T-cell (primary cell): ENCODE results near the gene SYNGAP1. TPM values are rescaled to one million over a fixed set of nuclear protein-coding genes. Genes with fewer than 3 reads are reported as not detected.

Experiments used
- ATAC-seq, 4 experiments: fragments of 200-7000 bp in 3 of 4; fragments of 150-1000 bp in 1 of 4; cut with Tn5 transposase; replicated peaks in 1 of 4; 1 replicate in 3 of 4; 2 replicates in 1 of 4; pipeline ENCODE4 v1.10.0; 2021; ENCODE audit warnings: moderate library complexity in 3 of 4, mild to moderate bottlenecking in 2 of 4, moderate number of reproducible peaks in 1 of 4
- CTCF ChIA-PET, 2 donors: fragments of 300-600 bp; sonication (Branson Sonifier 250); formaldehyde crosslinking; loops; one replicate each; lab custom pipeline; 2022; ENCODE audit warnings: antibody characterized with exemption in 2 of 2; lab: Charles Lee
- POLR2A ChIA-PET, 2 donors: fragments of 300-600 bp; sonication (Branson Sonifier 250); formaldehyde crosslinking; loops; one replicate each; lab custom pipeline; 2022; ENCODE audit warnings: antibody characterized with exemption in 2 of 2; lab: Charles Lee
- DNase-seq, 35 experiments: peaks; one replicate each; pipeline versions ENCODE4 v3.0.0 to v3.0.0-alpha.2; 2013 to 2023
- H3K27ac ChIP-seq: one replicate; pipeline ENCODE4 v1.5.1; 2013; ENCODE audit warnings: low read length
- H3K27me3 ChIP-seq, 2 experiments: replicated peaks in 1 of 2; 1 replicate in 1 of 2; 2 replicates in 1 of 2; pipeline versions ENCODE4 v1.6.1 to v1.7.0; 2013; ENCODE audit warnings: low read length in 1 of 2, mixed read lengths in 1 of 2; ENCODE audit not compliant: control insufficient read depth in 2 of 2, insufficient read depth in 2 of 2; ENCODE audit errors: extremely low read depth in 1 of 2
- H3K36me3 ChIP-seq, 2 donors: 1 replicate in 1 of 2; 2 replicates in 1 of 2; pipeline versions ENCODE4 v1.6.1 to v1.7.0; 2013; ENCODE audit warnings: low read length in 1 of 2; ENCODE audit not compliant: control insufficient read depth in 2 of 2, insufficient read depth in 1 of 2; ENCODE audit errors: extremely low read depth in 1 of 2
- H3K4me1 ChIP-seq, 2 experiments: 1 replicate in 1 of 2; 2 replicates in 1 of 2; pipeline versions ENCODE4 v1.6.1 to v1.7.0; 2013; ENCODE audit warnings: low read length in 2 of 2, mixed read lengths in 1 of 2; ENCODE audit not compliant: insufficient read depth in 2 of 2, control insufficient read depth in 1 of 2; ENCODE audit errors: extremely low read depth in 1 of 2
- H3K4me3 ChIP-seq, 2 donors: 1 replicate in 1 of 2; 2 replicates in 1 of 2; pipeline versions ENCODE4 v1.5.1 to v1.7.0; 2013; ENCODE audit warnings: mild to moderate bottlenecking in 2 of 2, low read length in 1 of 2, moderate library complexity in 1 of 2; ENCODE audit not compliant: control insufficient read depth in 1 of 2; ENCODE audit errors: extremely low read depth in 1 of 2
- H3K9me3 ChIP-seq: 2 replicates; pipeline ENCODE4 v1.7.0; 2013
- H3K27ac Mint-ChIP-seq, 2 donors: one replicate each; pipeline ENCODE4 v1.8.0; 2020 to 2021; ENCODE audit warnings: mild to moderate bottlenecking in 2 of 2, mixed read lengths in 2 of 2
- H3K27me3 Mint-ChIP-seq, 2 donors: one replicate each; pipeline ENCODE4 v1.8.0; 2021 to 2022; ENCODE audit warnings: mixed read lengths in 2 of 2
- H3K36me3 Mint-ChIP-seq: one replicate; pipeline ENCODE4 v1.8.0; 2021; ENCODE audit warnings: mixed read lengths
- H3K4me1 Mint-ChIP-seq, 3 donors: one replicate each; pipeline ENCODE4 v1.8.0; 2020 to 2022; ENCODE audit warnings: mixed read lengths in 3 of 3, mild to moderate bottlenecking in 1 of 3
- H3K4me3 Mint-ChIP-seq, 3 donors: one replicate each; pipeline ENCODE4 v1.8.0; 2020 to 2022; ENCODE audit warnings: mild to moderate bottlenecking in 3 of 3, mixed read lengths in 3 of 3, moderate library complexity in 3 of 3
- H3K9me3 Mint-ChIP-seq, 3 donors: one replicate each; pipeline ENCODE4 v1.8.0; 2020 to 2022; ENCODE audit warnings: mixed read lengths in 3 of 3
- WGBS: methylation state at CpG from one replicate; pipeline ENCODE4 v1.1.5; 2013; ENCODE audit warnings: missing lambda C conversion rate; ENCODE audit not compliant: insufficient coverage; 5-methylcytosine and 5-hydroxymethylcytosine counted together
- total RNA-seq, 35 experiments: library from RNA in 6 of 35; stranded (reverse) in 6 of 35; fragments of 120-200 nt in 1 of 35; gene quantifications; one replicate each; pipeline versions ENCODE4 v1.2.1 to v1.2.4 and lab custom pipeline; 2013 to 2026

Gene SYNGAP1
- total RNA-seq, 5 donors from 2014 or later (not counting 1 experiment from before 2014, with no cell fraction given): 51.2 to 111 (median 64.5) TPM

- H3K36me3 ChIP-seq: peaks cover 0 to 49% of the 10 kb centered on the region in 2 donors
- ChIA-PET POLR2A (interaction anchor here in 1 of 2 donors (0.6 kb wide), 1 partner anchor 97 kb away, joined by 5 read pairs; no protein-coding TSS in a partner anchor), CTCF (no interaction called here)
- WGBS: 81% methylated on average over 5 of the region's 12 CpGs
- H3K27ac Mint-ChIP-seq: peak overlapping the region in 1 of 2 donors; percentile 44
- ATAC-seq (no peak), DNase-seq (peak in 2 of 35 experiments; percentile 19 to 42)
- H3K4me3 Mint-ChIP-seq: peak overlapping the region in 2 of 3 donors; percentile 25 to 94
- no peaks in the 10 kb centered on the region for H3K27me3 ChIP-seq
- no peak overlapping the region for H3K27ac ChIP-seq
- H3K9me3 Mint-ChIP-seq: no peaks in the 10 kb centered on the region
- H3K27me3 Mint-ChIP-seq: no peaks in the 10 kb centered on the region
- peaks cover 35% of the 10 kb centered on the region for H3K36me3 Mint-ChIP-seq
- peaks cover 75 to 83% (median 81%) of the 10 kb centered on the region in 3 donors for H3K4me1 Mint-ChIP-seq
- no peaks in the 10 kb centered on the region for H3K9me3 ChIP-seq
- no peak overlapping the region for H3K4me3 ChIP-seq
- peaks cover 23 to 86% of the 10 kb centered on the region in 2 experiments for H3K4me1 ChIP-seq
Measured at GRCh38 chr6:33414592-33415271, 5.1 kb upstream of the SYNGAP1 start.

GRCh38 chr6:33415831-33416230 is 4.0 kb upstream of the SYNGAP1 start:
- no peak overlapping the region for H3K4me3 ChIP-seq
- DNase-seq (no peak), ATAC-seq (no peak)
- Mint-ChIP-seq H3K4me3 (peak overlapping the region; percentile 18 to 94 (median 61)), H3K27ac (peak overlapping the region; percentile 55 to 96), H3K4me1 (peaks cover 76 to 87% (median 81%) of the 10 kb centered on the region in 3 donors), H3K36me3 (peaks cover 35% of the 10 kb centered on the region), H3K27me3 (no peaks in the 10 kb centered on the region), H3K9me3 (no peaks in the 10 kb centered on the region)
- WGBS: no CpG with 5 or more reads among the region's 9 CpGs
- POLR2A ChIA-PET: no interaction called here
- peaks cover 23 to 90% of the 10 kb centered on the region in 2 experiments for H3K4me1 ChIP-seq
- CTCF ChIA-PET: interaction anchor here in 1 of 2 donors (1.0 kb wide), 1 partner anchor 11 kb away, joined by 3 read pairs; no protein-coding TSS in a partner anchor
- no peaks in the 10 kb centered on the region for H3K9me3 ChIP-seq
- no peaks in the 10 kb centered on the region for H3K27me3 ChIP-seq
- H3K36me3 ChIP-seq: peaks cover 0 to 49% of the 10 kb centered on the region in 2 donors
- peak overlapping the region; percentile 98 for H3K27ac ChIP-seq

GRCh38 chr6:33416386-33417127 is 3.3 kb upstream of the SYNGAP1 start:
- H3K4me1 ChIP-seq: peaks cover 23 to 88% of the 10 kb centered on the region in 2 experiments
- no peaks in the 10 kb centered on the region for H3K9me3 ChIP-seq
- Mint-ChIP-seq H3K9me3 (no peaks in the 10 kb centered on the region), H3K36me3 (peaks cover 35% of the 10 kb centered on the region), H3K27ac (peak overlapping the region; percentile 96 to 99), H3K27me3 (no peaks in the 10 kb centered on the region), H3K4me1 (peaks cover 76 to 90% (median 83%) of the 10 kb centered on the region in 3 donors), H3K4me3 (peak overlapping the region; percentile 92 to 94 (median 94))
- peak overlapping the region; percentile 98 for H3K27ac ChIP-seq
- 34% methylated on average over 4 of the region's 12 CpGs for WGBS
- peak in 2 of 35 experiments; percentile 15 to 32 for DNase-seq
- H3K4me3 ChIP-seq: peak overlapping the region; percentile 86 to 91
- H3K36me3 ChIP-seq: peaks cover 0 to 49% of the 10 kb centered on the region in 2 donors
- ChIA-PET POLR2A (no interaction called here), CTCF (interaction anchor here in 1 of 2 donors (0.6 to 1.6 kb wide), 3 partner anchors 8 to 26 kb away, joined by 3 to 7 read pairs (median 3); no protein-coding TSS in a partner anchor)
- no peak for ATAC-seq
- no peaks in the 10 kb centered on the region for H3K27me3 ChIP-seq

- ChIA-PET POLR2A (interaction anchor here in 1 of 2 donors (0.6 kb wide), 2 partner anchors 13 to 104 kb away, joined by 4 to 5 read pairs; no protein-coding TSS in a partner anchor), CTCF (interaction anchor here in 1 of 2 donors (0.6 to 1.6 kb wide), 3 partner anchors 8 to 27 kb away, joined by 3 to 12 read pairs (median 7); no protein-coding TSS in a partner anchor)
- no peaks in the 10 kb centered on the region for H3K27me3 Mint-ChIP-seq
- H3K9me3 Mint-ChIP-seq: no peaks in the 10 kb centered on the region
- DNase-seq: peak in 3 of 35 experiments; percentile 32 to 44 (median 38)
- H3K36me3 ChIP-seq: peaks cover 0 to 46% of the 10 kb centered on the region in 2 donors
- H3K27ac Mint-ChIP-seq: peak overlapping the region; percentile 96 to 99
- ATAC-seq: no peak
- H3K4me1 ChIP-seq: peaks cover 23 to 80% of the 10 kb centered on the region in 2 experiments
- H3K27ac ChIP-seq: peak overlapping the region; percentile 98
- peaks cover 73 to 88% (median 84%) of the 10 kb centered on the region in 3 donors for H3K4me1 Mint-ChIP-seq
- H3K4me3 Mint-ChIP-seq: peak overlapping the region; percentile 92 to 94 (median 94)
- H3K4me3 ChIP-seq: peak overlapping the region; percentile 86 to 91
- H3K27me3 ChIP-seq: no peaks in the 10 kb centered on the region
- peaks cover 34% of the 10 kb centered on the region for H3K36me3 Mint-ChIP-seq
- no peaks in the 10 kb centered on the region for H3K9me3 ChIP-seq
- WGBS: 0% methylated on average over 14 of the region's 25 CpGs
Measured at GRCh38 chr6:33417128-33417902, 2.5 kb upstream of the SYNGAP1 start.

GRCh38 chr6:33417903-33418689 is 1.8 kb upstream of the SYNGAP1 start, which contains the start of gene CUTA:
CUTA (minus strand) TSS chr6:33418107; CDS start chr6:33418000, 107 bp downstream.
- ChIA-PET CTCF (interaction anchor here in 1 of 2 donors (1.3 to 1.6 kb wide), 3 partner anchors 11 to 36 kb away, joined by 3 to 12 read pairs (median 3); partner anchors contain the start of gene ZBTB9), POLR2A (interaction anchor here in 1 of 2 donors (0.6 to 1.2 kb wide), 3 partner anchors 12 to 152 kb away, joined by 3 to 5 read pairs (median 3); no protein-coding TSS in a partner anchor)
- H3K4me1 Mint-ChIP-seq: peaks cover 65 to 84% (median 79%) of the 10 kb centered on the region in 3 donors
- peak; percentile 86 to 92 (median 92) for ATAC-seq
- Histone ChIP-seq H3K27me3 (no peaks in the 10 kb centered on the region), H3K36me3 (peaks cover 0 to 38% of the 10 kb centered on the region in 2 donors), H3K27ac (peak within 1 kb of the TSS; percentile 98), H3K9me3 (no peaks in the 10 kb centered on the region), H3K4me3 (peak within 1 kb of the TSS; percentile 86 to 91), H3K4me1 (peaks cover 23 to 72% of the 10 kb centered on the region in 2 experiments)
- peaks cover 28% of the 10 kb centered on the region for H3K36me3 Mint-ChIP-seq
- under 1% methylated on average over 39 of the region's 51 CpGs for WGBS
- H3K27me3 Mint-ChIP-seq: no peaks in the 10 kb centered on the region
- H3K9me3 Mint-ChIP-seq: no peaks in the 10 kb centered on the region
- H3K27ac Mint-ChIP-seq: peak within 1 kb of the TSS; percentile 96 to 99
- peak within 1 kb of the TSS; percentile 92 to 94 (median 94) for H3K4me3 Mint-ChIP-seq
- peak; percentile 95 to 100 (median 99) for DNase-seq
